Smooth muscle cell (in vitro differentiated cells): ENCODE data around the gene INSC. TPM values are rescaled to one million over a fixed set of nuclear protein-coding genes. Genes with fewer than 3 reads are reported as not detected.

Experiments
- DNase-seq: peaks from one replicate; lab custom pipeline; 2025; ENCODE audit not compliant: unreplicated experiment; lab: John Stamatoyannopoulos, UW
- H2AFZ ChIP-seq: fragments of 200-600 bp; sonication (generic); 2 replicates; pipeline ENCODE4 v1.6.0; 2016; ENCODE audit warnings: antibody characterized with exemption, low read depth, mild to moderate bottlenecking
- H3F3A ChIP-seq: fragments of 200-600 bp; sonication (generic); 2 replicates; pipeline ENCODE4 v1.6.0; 2017; ENCODE audit warnings: antibody characterized with exemption, low read depth
- H3K27ac ChIP-seq: fragments of 200-600 bp; sonication (generic); 2 replicates; pipeline ENCODE4 v1.5.1; 2016; ENCODE audit warnings: low read depth, mild to moderate bottlenecking
- H3K27me3 ChIP-seq: fragments of 200-600 bp; sonication (generic); 2 replicates; pipeline ENCODE4 v1.6.1; 2016; ENCODE audit warnings: low read depth, mild to moderate bottlenecking
- H3K36me3 ChIP-seq: fragments of 200-600 bp; sonication (generic); 2 replicates; pipeline ENCODE4 v1.5.1; 2016; ENCODE audit warnings: low read depth
- H3K4me1 ChIP-seq: fragments of 200-600 bp; sonication (generic); 2 replicates; pipeline ENCODE4 v1.5.1; 2016; ENCODE audit warnings: low read depth
- H3K4me2 ChIP-seq: fragments of 200-600 bp; sonication (generic); 2 replicates; pipeline ENCODE4 v1.6.0; 2016; ENCODE audit warnings: mild to moderate bottlenecking
- H3K4me3 ChIP-seq: fragments of 200-600 bp; sonication (generic); 2 replicates; pipeline ENCODE4 v1.5.1; 2016; ENCODE audit warnings: mild to moderate bottlenecking
- H3K79me2 ChIP-seq: fragments of 200-600 bp; sonication (generic); 2 replicates; pipeline ENCODE4 v1.6.0; 2016; ENCODE audit warnings: low read depth, mild to moderate bottlenecking
- H3K9ac ChIP-seq: fragments of 200-600 bp; sonication (generic); 2 replicates; pipeline ENCODE4 v1.6.0; 2016; ENCODE audit warnings: low read depth
- H3K9me3 ChIP-seq: fragments of 200-600 bp; sonication (generic); replicated peaks from 2 replicates; pipeline ENCODE4 v1.5.1; 2016; ENCODE audit warnings: low read depth
- H4K20me1 ChIP-seq: fragments of 200-600 bp; sonication (generic); 2 replicates; pipeline ENCODE4 v1.6.0; 2016; ENCODE audit warnings: low read depth
- WGBS: methylation state at CpG from one replicate; pipeline ENCODE4 v1.1.7; 2016; ENCODE audit warnings: low lambda C conversion rate; 5-methylcytosine and 5-hydroxymethylcytosine counted together
- polyA plus RNA-seq: library from polyadenylated mRNA; unstranded; fragments of >200 nt; fragmentation: Nextera tagmentation; extraction: Ambion mirVana; gene quantifications from 2 replicates; pipeline ENCODE4 v1.2.1, GENCODE V29; 2016
- total RNA-seq: library from RNA; depleted of rRNA; stranded (reverse); fragments of >200 nt; gene quantifications from 2 replicates; pipeline ENCODE4 v1.2.3, GENCODE V29; 2014
- TF ChIP-seq, protein P1 (sequence below): fragments of 200-600 bp; sonication (generic); IDR thresholded peaks from 2 replicates; pipeline ENCODE4 v1.5.1; 2017; ENCODE audit warnings: borderline replicate concordance, mild to moderate bottlenecking, antibody characterized with exemption; ENCODE audit not compliant: insufficient read depth, poor library complexity, severe bottlenecking

Gene INSC
- total and polyA plus RNA-seq, 2 experiments from 2014 or later, result not detected

DNA sequence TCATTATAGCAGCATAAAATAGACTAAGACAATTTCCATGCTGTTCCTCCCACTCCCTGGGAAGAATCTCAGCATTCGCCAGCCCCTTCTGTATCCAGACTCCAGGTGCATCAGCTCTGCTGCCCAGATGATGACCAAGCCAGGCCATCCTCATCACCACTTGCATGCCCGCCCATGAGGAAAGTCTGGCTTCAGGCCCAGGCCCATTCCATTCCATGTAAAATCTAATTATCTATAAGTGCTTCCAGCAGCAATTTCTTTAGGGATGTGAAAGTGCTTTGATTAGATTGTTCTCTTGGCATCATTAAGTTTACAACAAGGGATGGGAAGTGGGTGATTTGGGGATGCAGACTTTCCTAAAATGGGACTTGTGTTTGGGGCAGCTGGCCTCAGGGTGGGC is 100.3 kb downstream of the INSC start:
- H3K9ac ChIP-seq, result no peak overlapping the region
- no peaks in the 10 kb centered on the region for H4K20me1 ChIP-seq
- TF ChIP-seq, protein P1, sequence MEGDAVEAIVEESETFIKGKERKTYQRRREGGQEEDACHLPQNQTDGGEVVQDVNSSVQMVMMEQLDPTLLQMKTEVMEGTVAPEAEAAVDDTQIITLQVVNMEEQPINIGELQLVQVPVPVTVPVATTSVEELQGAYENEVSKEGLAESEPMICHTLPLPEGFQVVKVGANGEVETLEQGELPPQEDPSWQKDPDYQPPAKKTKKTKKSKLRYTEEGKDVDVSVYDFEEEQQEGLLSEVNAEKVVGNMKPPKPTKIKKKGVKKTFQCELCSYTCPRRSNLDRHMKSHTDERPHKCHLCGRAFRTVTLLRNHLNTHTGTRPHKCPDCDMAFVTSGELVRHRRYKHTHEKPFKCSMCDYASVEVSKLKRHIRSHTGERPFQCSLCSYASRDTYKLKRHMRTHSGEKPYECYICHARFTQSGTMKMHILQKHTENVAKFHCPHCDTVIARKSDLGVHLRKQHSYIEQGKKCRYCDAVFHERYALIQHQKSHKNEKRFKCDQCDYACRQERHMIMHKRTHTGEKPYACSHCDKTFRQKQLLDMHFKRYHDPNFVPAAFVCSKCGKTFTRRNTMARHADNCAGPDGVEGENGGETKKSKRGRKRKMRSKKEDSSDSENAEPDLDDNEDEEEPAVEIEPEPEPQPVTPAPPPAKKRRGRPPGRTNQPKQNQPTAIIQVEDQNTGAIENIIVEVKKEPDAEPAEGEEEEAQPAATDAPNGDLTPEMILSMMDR, result no peak
- no peaks in the 10 kb centered on the region for H3K36me3 ChIP-seq
- no peaks in the 10 kb centered on the region for H3K4me1 ChIP-seq
- DNase-seq, result no peak
- H2AFZ ChIP-seq, result no peak overlapping the region
- no peaks in the 10 kb centered on the region for H3F3A ChIP-seq
- no peaks in the 10 kb centered on the region for H3K9me3 ChIP-seq
- H3K4me2 ChIP-seq, result no peak overlapping the region
- H3K4me3 ChIP-seq, result no peak overlapping the region
- H3K79me2 ChIP-seq, result no peaks in the 10 kb centered on the region
- H3K27me3 ChIP-seq, result no peaks in the 10 kb centered on the region
- H3K27ac ChIP-seq, result no peak overlapping the region
- WGBS, result 94% methylated on average over 2 of the region's 2 CpGs

DNA sequence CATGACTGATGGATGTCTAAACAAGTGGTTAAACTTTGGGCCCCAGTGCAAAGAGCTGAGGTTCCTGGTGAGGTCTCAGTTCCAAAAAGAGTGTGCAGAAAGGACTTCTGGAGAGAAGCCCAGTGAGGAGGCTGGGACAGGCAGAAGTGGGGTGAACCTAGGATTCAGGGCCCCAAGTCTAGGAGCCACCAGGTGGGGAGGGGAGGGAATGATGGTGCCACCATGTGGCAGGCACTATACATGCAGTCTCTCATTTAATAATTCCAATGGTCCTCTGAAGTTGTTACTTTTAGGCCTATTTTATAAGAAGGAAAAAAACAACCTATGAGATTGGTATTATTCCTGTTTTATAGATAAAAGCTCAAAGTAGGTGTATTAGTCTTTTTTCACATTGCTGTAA is 102.0 kb downstream of the INSC start:
- TF ChIP-seq, protein P1, result peak; percentile 23
- no peaks in the 10 kb centered on the region for H3K4me1 ChIP-seq

DNA sequence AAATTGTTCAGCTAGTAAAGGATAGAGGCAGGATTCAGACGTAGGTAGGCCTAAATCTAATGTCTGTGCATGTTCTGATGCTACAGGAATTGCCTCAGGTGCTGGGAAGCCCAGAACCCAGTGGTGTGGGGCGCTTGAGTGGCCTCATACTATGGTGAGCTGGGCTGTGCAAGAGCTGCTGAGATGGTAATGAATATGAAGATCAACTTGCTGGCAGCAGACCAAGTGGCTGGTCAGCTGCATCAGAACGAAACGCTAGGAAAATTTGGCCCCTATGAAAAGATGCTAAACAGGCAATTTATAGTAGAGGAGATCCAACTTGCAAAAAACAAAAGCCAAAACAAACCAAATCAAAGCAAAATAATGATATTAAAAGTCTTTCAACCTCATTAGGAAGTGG is 102.7 kb downstream of the INSC start:
- Histone ChIP-seq H3F3A (no peaks in the 10 kb centered on the region), H3K9ac (no peak overlapping the region), H3K79me2 (no peaks in the 10 kb centered on the region), H3K9me3 (no peaks in the 10 kb centered on the region), H3K27me3 (no peaks in the 10 kb centered on the region), H4K20me1 (no peaks in the 10 kb centered on the region), H3K4me2 (no peak overlapping the region), H3K4me3 (no peak overlapping the region), H3K27ac (no peak overlapping the region), H2AFZ (no peak overlapping the region), H3K36me3 (no peaks in the 10 kb centered on the region), H3K4me1 (no peaks in the 10 kb centered on the region)
- TF ChIP-seq, protein P1, result no peak
- 94% methylated on average over 4 of the region's 4 CpGs for WGBS
- no peak for DNase-seq

More for the DNA sequence above, 102.0 kb downstream of the INSC start:
- Histone ChIP-seq H3K4me3 (no peak overlapping the region), H4K20me1 (no peaks in the 10 kb centered on the region), H3K27ac (no peak overlapping the region), H3F3A (no peaks in the 10 kb centered on the region), H3K9ac (no peak overlapping the region), H3K9me3 (no peaks in the 10 kb centered on the region), H3K4me2 (no peak overlapping the region), H3K27me3 (no peaks in the 10 kb centered on the region), H3K79me2 (no peaks in the 10 kb centered on the region), H3K36me3 (no peaks in the 10 kb centered on the region), H2AFZ (no peak overlapping the region)
- no peak for DNase-seq

DNA sequence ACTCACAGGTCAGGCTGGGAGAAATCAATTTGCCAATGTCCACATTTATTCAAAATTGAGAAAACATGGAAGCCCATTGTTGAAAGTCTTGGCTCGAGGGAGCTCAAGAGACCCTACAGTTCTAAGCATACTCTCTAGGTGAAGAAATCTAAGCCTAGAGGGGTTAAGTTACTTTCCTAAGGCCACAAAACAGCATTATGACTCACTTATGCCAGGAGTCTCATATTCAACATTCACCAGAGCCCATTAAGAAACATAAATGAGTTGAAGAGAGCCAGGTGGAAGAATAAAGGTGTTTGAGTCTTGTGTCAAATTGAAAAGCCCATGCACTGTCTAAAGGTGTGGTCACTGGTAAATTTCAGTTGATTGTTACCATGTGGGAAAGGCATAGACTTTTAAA is 108.1 kb downstream of the INSC start:
- 81% methylated on average over 1 of the region's 1 CpG for WGBS
- Histone ChIP-seq H3K9ac (no peak overlapping the region), H2AFZ (no peak overlapping the region), H3K36me3 (no peaks in the 10 kb centered on the region), H3K4me2 (no peak overlapping the region), H3K9me3 (no peaks in the 10 kb centered on the region), H3K79me2 (no peaks in the 10 kb centered on the region), H3K4me1 (no peaks in the 10 kb centered on the region), H3F3A (no peaks in the 10 kb centered on the region), H3K27me3 (no peaks in the 10 kb centered on the region), H3K4me3 (no peak overlapping the region), H3K27ac (no peak overlapping the region), H4K20me1 (no peaks in the 10 kb centered on the region)
- DNase-seq, result no peak
- TF ChIP-seq, protein P1, result no peak
